Panc1 (cell line): Measurements from ENCODE around the gene PRSS21. TPM values are rescaled to one million over a fixed set of nuclear protein-coding genes. Genes with fewer than 3 reads are reported as not detected.

ENCODE experiments used
- ATAC-seq: fragments of 200-7000 bp; cut with Tn5 transposase; 2 replicates; pipeline ENCODE4 v1.9.1; 2020; ENCODE audit warnings: mild to moderate bottlenecking, moderate library complexity
- BruUV-seq: library from RNA; stranded (reverse); fragments of 400-500 nt; replicated peaks from 2 replicates; lab custom pipeline; 2021; lab: Mats Ljungman, UMichigan
- CTCF ChIA-PET: fragments of 300-600 bp; sonication (Branson Sonifier 250); formaldehyde crosslinking; loops from one replicate; lab custom pipeline; 2022; ENCODE audit warnings: antibody characterized with exemption; lab: Charles Lee
- POLR2A ChIA-PET: fragments of 300-600 bp; sonication (Branson Sonifier 250); formaldehyde crosslinking; loops from one replicate; lab custom pipeline; 2022; ENCODE audit warnings: antibody characterized with exemption; lab: Charles Lee
- DNase-seq: peaks from one replicate; pipeline ENCODE4 v3.0.0-alpha.2; 2010; ENCODE audit warnings: low read depth, low spot score
- H3K27ac ChIP-seq: 2 replicates; pipeline ENCODE4 v1.5.1; 2011; ENCODE audit warnings: mild to moderate bottlenecking, low read length, inconsistent platforms
- H3K27me3 ChIP-seq: fragments of 200-500 bp; sonication (Bioruptor generic); 2 replicates; pipeline ENCODE4 v1.6.0; 2014; ENCODE audit warnings: low read length, inconsistent platforms; ENCODE audit not compliant: control insufficient read depth, insufficient read depth
- H3K36me3 ChIP-seq: fragments of 200-500 bp; sonication (Bioruptor generic); 2 replicates; pipeline ENCODE4 v1.5.1; 2014; ENCODE audit warnings: inconsistent platforms, mild to moderate bottlenecking, low read length, moderate library complexity; ENCODE audit not compliant: control insufficient read depth, insufficient read depth
- H3K4me1 ChIP-seq: 2 replicates; pipeline ENCODE4 v1.5.1; 2011; ENCODE audit warnings: inconsistent platforms, mild to moderate bottlenecking, low read length, moderate library complexity; ENCODE audit not compliant: control insufficient read depth, insufficient read depth
- H3K4me3 ChIP-seq, 2 experiments: 2 replicates each; pipeline ENCODE4 v1.5.1; 2011 to 2012; ENCODE audit warnings: low read depth in 2 of 2, low read length in 2 of 2, mild to moderate bottlenecking in 2 of 2, inconsistent platforms in 1 of 2, moderate library complexity in 1 of 2
- H3K9me3 ChIP-seq: fragments of 200-500 bp; sonication (Bioruptor generic); 2 replicates; pipeline ENCODE4 v1.5.1; 2014; ENCODE audit warnings: low read depth, mild to moderate bottlenecking, inconsistent platforms, low read length, moderate library complexity; ENCODE audit not compliant: control insufficient read depth, insufficient read depth
- CTCF ChIP-seq: fragments of 450-650 bp; IDR thresholded peaks from 2 replicates; pipeline ENCODE4 v1.5.1; 2017; ENCODE audit warnings: mild to moderate bottlenecking
- POLR2AphosphoS5 ChIP-seq: IDR thresholded peaks from 2 replicates; pipeline ENCODE4 v1.6.1; 2012; ENCODE audit warnings: mild to moderate bottlenecking, low read depth, low read length, moderate library complexity
- REST ChIP-seq, 2 experiments: IDR thresholded peaks; 2 replicates each; pipeline ENCODE4 v1.6.1; 2011 to 2012; ENCODE audit warnings: low read depth in 2 of 2, control low read depth in 1 of 2, low read length in 1 of 2, mild to moderate bottlenecking in 1 of 2, moderate library complexity in 1 of 2; ENCODE audit not compliant: insufficient read depth in 1 of 2
- SIN3A ChIP-seq: IDR thresholded peaks from 2 replicates; pipeline ENCODE4 v1.6.1; 2012; ENCODE audit warnings: low read depth, mild to moderate bottlenecking, low read length, moderate library complexity, borderline replicate concordance; ENCODE audit not compliant: insufficient read depth
- TCF7L2 ChIP-seq: IDR thresholded peaks from 2 replicates; pipeline ENCODE4 v1.6.1; 2011; ENCODE audit warnings: mild to moderate bottlenecking, low read depth, low read length, inconsistent platforms
- in situ Hi-C: cut with HindIII; loops from 2 replicates; pipeline ENCODE4 v1.10.0; 2016; ENCODE audit warnings: low sequenced_read_pairs, low pct_unique_long_range_greater_than_20kb
- intact Hi-C: fragments of 100-400 bp; cut with micrococcal nuclease; formaldehyde crosslinking; loops from one replicate; pipeline ENCODE4 v1.10.0; 2022; ENCODE audit not compliant: unreplicated experiment
- total RNA-seq: library from RNA; stranded (reverse); gene quantifications from one replicate; pipeline ENCODE4 v1.2.1, GENCODE V29; 2021; ENCODE audit not compliant: unreplicated experiment

PRSS21 gene
- total RNA-seq, 1 experiment from 2014 or later: not detected

GRCh38 chr16:2822158-2822495 lies 5.1 kb downstream of the PRSS21 start:
- H3K4me3 ChIP-seq: no peak overlapping the region
- DNase-seq: no peak
- H3K27me3 ChIP-seq: no peaks in the 10 kb centered on the region
- ChIA-PET CTCF (no interaction called here), POLR2A (no interaction called here)
- in situ Hi-C loops (no loop called here), intact Hi-C loops (no loop called here)
- no peak for ATAC-seq
- TF ChIP-seq REST (IDR thresholded peaks at IDR 0.05; ENCODE audit: insufficient read depth in 1 of 2, low read depth in 2 of 2, low read length in 1 of 2) (no peak), SIN3A (no peak), TCF7L2 (no peak), POLR2AphosphoS5 (no peak), CTCF (no peak)
- H3K4me1 ChIP-seq: peaks cover 31% of the 10 kb centered on the region
- H3K9me3 ChIP-seq: no peaks in the 10 kb centered on the region
- no peaks in the 10 kb centered on the region for H3K36me3 ChIP-seq
- peak overlapping the region; percentile 44; the same call in 1 of the 2 replicates for H3K27ac ChIP-seq
- no TSS peak for BruUV-seq

DNA sequence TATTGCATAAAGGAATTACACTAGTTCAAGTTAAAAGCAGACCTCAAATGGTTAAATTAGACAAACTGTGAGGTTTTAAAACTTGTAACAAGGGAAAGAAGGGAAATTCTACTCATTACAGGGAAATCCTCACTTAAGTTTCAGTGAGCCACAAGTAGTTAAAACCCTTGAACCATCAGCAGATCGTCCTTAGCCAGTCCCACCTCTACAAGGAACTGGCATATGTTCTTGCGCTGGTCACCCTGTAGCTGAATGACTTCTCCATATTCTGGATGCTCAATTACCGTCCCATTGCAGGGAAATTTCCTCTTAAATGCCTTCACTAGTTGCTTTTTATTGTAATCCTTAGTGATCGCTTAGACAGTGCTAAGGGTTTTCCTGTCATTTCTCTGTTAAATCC lies 5.5 kb downstream of the PRSS21 start:
- DNase-seq (no peak), ATAC-seq (no peak)
- CTCF ChIA-PET: no interaction called here
- no peaks in the 10 kb centered on the region for H3K36me3 ChIP-seq
- peak overlapping the region; percentile 14; the same call in 1 of the 2 replicates for H3K27ac ChIP-seq
- TF ChIP-seq TCF7L2 (no peak), POLR2AphosphoS5 (no peak), REST (IDR thresholded peaks at IDR 0.05; ENCODE audit: insufficient read depth in 1 of 2, low read depth in 2 of 2, low read length in 1 of 2) (no peak), SIN3A (no peak), CTCF (no peak)
- no peaks in the 10 kb centered on the region for H3K27me3 ChIP-seq
- POLR2A ChIA-PET: no interaction called here
- no peak overlapping the region for H3K4me3 ChIP-seq
- H3K4me1 ChIP-seq: peaks cover 31% of the 10 kb centered on the region
- H3K9me3 ChIP-seq: no peaks in the 10 kb centered on the region
- in situ Hi-C loops: no loop called here
- no TSS peak for BruUV-seq
- intact Hi-C loops: no loop called here
